Measurements from ENCODE around the gene GASK1A.

GASK1A gene

GRCh38 chr3:43054754-43055153, 75.6 kb downstream of the GASK1A start:
- ChIA-PET CTCF (no interaction called here), POLR2A (no interaction called here)
- H3K4me3 ChIP-seq (ENCODE audit: low read depth, low read length) = no peak overlapping the region
- DNase-seq (ENCODE audit: low read depth, low spot score) = no peak
- no peak for TF ChIP-seq CTCF (IDR thresholded peaks at IDR 0.05; ENCODE audit: insufficient read depth, low read length, missing control alignments)

- TF ChIP-seq CTCF (IDR thresholded peaks at IDR 0.05; ENCODE audit: insufficient read depth, low read length, missing control alignments) = no peak
- H3K4me3 ChIP-seq (ENCODE audit: low read depth, low read length) = no peak overlapping the region
- POLR2A ChIA-PET = no interaction called here
- CTCF ChIA-PET = no interaction called here
- no peak for DNase-seq (ENCODE audit: low read depth, low spot score)
These were observed 76.3 kb downstream of the GASK1A start for GRCh38 chr3:43055393-43055792.

GRCh38 chr3:43055806-43056770, 77.0 kb downstream of the GASK1A start:
- no peak overlapping the region for H3K4me3 ChIP-seq (ENCODE audit: low read depth, low read length)
- CTCF ChIA-PET = no interaction called here
- TF ChIP-seq CTCF (IDR thresholded peaks at IDR 0.05; ENCODE audit: insufficient read depth, low read length, missing control alignments) = no peak
- no peak for DNase-seq (ENCODE audit: low read depth, low spot score)
- POLR2A ChIA-PET = no interaction called here

- CTCF ChIA-PET = interaction anchor here (1.0 kb wide), 1 partner anchor 12 kb away, joined by 3 read pairs; no protein-coding TSS in a partner anchor
- POLR2A ChIA-PET = no interaction called here
- TF ChIP-seq CTCF (IDR thresholded peaks at IDR 0.05; ENCODE audit: insufficient read depth, low read length, missing control alignments) = no peak
These were observed 80.3 kb downstream of the GASK1A start for GRCh38 chr3:43059456-43059855.

GRCh38 chr3:43061101-43061895, 82.2 kb downstream of the GASK1A start:
- H3K4me3 ChIP-seq (ENCODE audit: low read depth, low read length) = no peak overlapping the region
- CTCF ChIA-PET = interaction anchor here (0.8 kb wide), 1 partner anchor 81 kb away, joined by 3 read pairs; no protein-coding TSS in a partner anchor
- no peak for TF ChIP-seq CTCF (IDR thresholded peaks at IDR 0.05; ENCODE audit: insufficient read depth, low read length, missing control alignments)
- POLR2A ChIA-PET = no interaction called here
- DNase-seq (ENCODE audit: low read depth, low spot score) = no peak

More at GRCh38 chr3:43059456-43059855, 80.3 kb downstream of the GASK1A start:
- H3K4me3 ChIP-seq (ENCODE audit: low read depth, low read length) = no peak overlapping the region
- no peak for DNase-seq (ENCODE audit: low read depth, low spot score)

DNA sequence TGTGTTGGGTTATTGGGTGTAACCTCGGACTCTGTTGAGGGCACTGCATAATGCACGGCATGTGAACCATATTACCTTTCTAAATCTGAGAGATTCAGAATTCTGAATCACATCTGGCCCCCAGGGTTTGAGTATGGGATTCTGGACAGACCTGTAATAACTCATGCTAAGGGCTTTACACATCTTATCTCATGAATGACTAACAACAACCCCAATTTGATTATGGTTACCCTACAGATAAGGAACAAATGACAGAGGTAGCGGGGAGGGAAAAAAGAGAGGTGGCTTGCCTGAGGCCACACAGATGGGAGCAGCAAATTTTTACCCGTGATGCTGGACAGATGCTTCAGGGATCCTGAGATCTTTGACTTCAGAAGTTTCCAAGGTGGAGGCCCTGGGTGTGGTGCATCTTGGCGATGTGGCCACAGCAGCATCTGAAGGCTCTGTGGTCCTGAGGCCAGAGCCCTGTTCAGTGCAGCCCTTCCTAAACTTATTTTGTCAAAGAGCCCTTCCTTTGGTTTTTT, 83.0 kb downstream of the GASK1A start:
- POLR2A ChIA-PET = no interaction called here
- no peak for DNase-seq (ENCODE audit: low read depth, low spot score)
- no peak overlapping the region for H3K4me3 ChIP-seq (ENCODE audit: low read depth, low read length)
- CTCF ChIA-PET = interaction anchor here (0.8 kb wide), 1 partner anchor 82 kb away, joined by 3 read pairs; no protein-coding TSS in a partner anchor
- no peak for TF ChIP-seq CTCF (IDR thresholded peaks at IDR 0.05; ENCODE audit: insufficient read depth, low read length, missing control alignments)
